ENCODE measurements around the gene GPI. TPM values are rescaled to one million over a fixed set of nuclear protein-coding genes. Genes with fewer than 3 reads are reported as not detected.
A peak's percentile ranks its signal among the peaks of the same experiment; 100 is the strongest.

The GPI gene
- total and polyA plus RNA-seq, 3 experiments from 2014 or later, result 213 to 484 (median 478) TPM

DNA sequence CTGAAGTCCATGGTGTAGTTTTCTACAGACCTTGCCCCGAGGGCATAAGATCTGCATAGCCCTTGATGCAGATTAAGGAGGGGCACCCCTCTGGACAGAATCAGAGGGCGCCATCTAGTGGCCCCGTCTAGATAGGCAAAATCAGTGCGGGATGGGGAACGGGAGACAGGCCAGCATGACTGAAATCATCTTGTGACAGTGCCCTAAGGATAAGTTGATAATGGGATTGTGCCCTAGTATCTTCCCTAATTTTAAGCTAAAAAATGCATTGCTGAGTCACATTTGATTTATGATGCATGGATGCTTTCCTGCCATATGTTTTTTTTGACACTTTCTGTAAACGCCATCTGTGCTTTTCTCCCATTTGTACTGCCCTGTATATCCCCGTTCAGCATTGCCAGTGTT is 19.0 kb upstream of the GPI start:
- no peaks in the 10 kb centered on the region for H3K27me3 Mint-ChIP-seq
- Histone ChIP-seq H3K36me3 (ENCODE audit: insufficient read depth, low read length) (peaks cover 20% of the 10 kb centered on the region), H3K4me3 (ENCODE audit: low read length) (no peak overlapping the region), H3K27ac (ENCODE audit: low read depth, low read length) (no peak overlapping the region), H3K9me3 (ENCODE audit: low read length) (no peaks in the 10 kb centered on the region), H3K27me3 (ENCODE audit: insufficient read depth, low read length, poor library complexity, severe bottlenecking) (no peaks in the 10 kb centered on the region), H3K4me1 (ENCODE audit: insufficient read depth, low read length) (peaks cover 17% of the 10 kb centered on the region)
- peak overlapping the region in 6 of 8 donors; percentile 1 to 83 (median 74) for H3K27ac Mint-ChIP-seq
- H3K4me1 Mint-ChIP-seq, result peaks cover 18 to 26% (median 22%) of the 10 kb centered on the region in 3 donors
- DNase-seq, result peak; percentile 33 to 75 (median 56)
- H3K9me3 Mint-ChIP-seq, result no peaks in the 10 kb centered on the region
- H3K4me3 Mint-ChIP-seq, result no peak overlapping the region
- CTCF ChIA-PET, result interaction anchor here (1.0 to 1.8 kb wide), 9 partner anchors 9 to 164 kb away, joined by 3 to 10 read pairs (median 5); partner anchors contain the start of gene GPI
- POLR2A ChIA-PET, result no interaction called here
- H3K36me3 Mint-ChIP-seq, result peaks cover 6 to 39% (median 19%) of the 10 kb centered on the region in 3 donors

- Mint-ChIP-seq H3K4me1 (peaks cover 29 to 40% (median 30%) of the 10 kb centered on the region in 3 donors), H3K4me3 (no peak overlapping the region), H3K27ac (no peak overlapping the region), H3K9me3 (no peaks in the 10 kb centered on the region), H3K27me3 (peaks cover 0 to 1% of the 10 kb centered on the region in 2 donors), H3K36me3 (peaks cover 6 to 26% (median 10%) of the 10 kb centered on the region in 3 donors)
- no peaks in the 10 kb centered on the region for H3K9me3 ChIP-seq (ENCODE audit: low read length)
- ChIA-PET CTCF (interaction anchor here (1.6 to 1.8 kb wide), 4 partner anchors 10 to 146 kb away, joined by 4 to 10 read pairs (median 6); partner anchors contain the start of gene GPI), POLR2A (no interaction called here)
- H3K4me3 ChIP-seq (ENCODE audit: low read length), result no peak overlapping the region
- no peak overlapping the region for H3K27ac ChIP-seq (ENCODE audit: low read depth, low read length)
- H3K4me1 ChIP-seq (ENCODE audit: insufficient read depth, low read length), result peaks cover 27% of the 10 kb centered on the region
- H3K27me3 ChIP-seq (ENCODE audit: insufficient read depth, low read length, poor library complexity, severe bottlenecking), result no peaks in the 10 kb centered on the region
- no peak for DNase-seq
- peaks cover 6% of the 10 kb centered on the region for H3K36me3 ChIP-seq (ENCODE audit: insufficient read depth, low read length)
Measured at GRCh38 chr19:34347561-34348165, 17.3 kb upstream of the GPI start.

DNA sequence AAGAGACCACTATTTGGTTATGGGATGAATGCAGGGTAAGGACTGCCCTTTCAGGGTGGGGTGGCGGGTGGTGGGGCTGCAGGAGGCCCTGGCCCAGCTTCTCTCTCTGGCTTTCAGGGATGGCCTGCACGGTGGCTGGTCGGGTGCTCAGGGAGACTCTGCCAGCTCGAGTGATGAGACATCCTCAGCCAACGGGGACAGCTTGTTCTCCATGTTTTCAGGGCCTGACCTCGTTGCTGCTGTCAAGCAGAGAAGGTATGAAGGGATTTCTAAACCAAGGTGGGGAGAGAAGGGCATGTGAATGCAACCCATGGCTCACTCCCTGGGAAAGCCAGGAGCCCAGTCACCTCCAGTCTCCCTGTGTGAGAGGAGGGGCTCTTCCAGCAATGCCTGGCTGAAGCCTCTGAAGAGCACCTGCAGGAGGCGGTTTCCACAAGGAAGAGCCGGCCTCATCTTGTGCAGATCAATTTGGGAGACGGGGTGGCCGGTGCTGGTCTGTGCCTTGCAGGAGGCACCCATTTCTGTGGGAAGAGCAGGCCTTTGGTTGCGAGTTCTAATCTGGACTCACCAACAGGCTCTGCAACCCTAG is 16.0 kb upstream of the GPI start:
- Histone ChIP-seq H3K4me1 (ENCODE audit: insufficient read depth, low read length) (peaks cover 27% of the 10 kb centered on the region), H3K36me3 (ENCODE audit: insufficient read depth, low read length) (peaks cover 8% of the 10 kb centered on the region), H3K27ac (ENCODE audit: low read depth, low read length) (no peak overlapping the region), H3K27me3 (ENCODE audit: insufficient read depth, low read length, poor library complexity, severe bottlenecking) (no peaks in the 10 kb centered on the region), H3K4me3 (ENCODE audit: low read length) (no peak overlapping the region), H3K9me3 (ENCODE audit: low read length) (no peaks in the 10 kb centered on the region)
- Mint-ChIP-seq H3K27ac (peak overlapping the region in 7 of 8 donors; percentile 2 to 95 (median 86)), H3K4me3 (no peak overlapping the region), H3K4me1 (peaks cover 29 to 40% (median 30%) of the 10 kb centered on the region in 3 donors), H3K9me3 (no peaks in the 10 kb centered on the region), H3K27me3 (peaks cover 0 to 1% of the 10 kb centered on the region in 2 donors), H3K36me3 (peaks cover 5 to 25% (median 6%) of the 10 kb centered on the region in 3 donors)
- ChIA-PET POLR2A (interaction anchor here (1.2 kb wide), 1 partner anchor 176 kb away, joined by 3 read pairs; no protein-coding TSS in a partner anchor), CTCF (no interaction called here)
- DNase-seq, result no peak

DNA sequence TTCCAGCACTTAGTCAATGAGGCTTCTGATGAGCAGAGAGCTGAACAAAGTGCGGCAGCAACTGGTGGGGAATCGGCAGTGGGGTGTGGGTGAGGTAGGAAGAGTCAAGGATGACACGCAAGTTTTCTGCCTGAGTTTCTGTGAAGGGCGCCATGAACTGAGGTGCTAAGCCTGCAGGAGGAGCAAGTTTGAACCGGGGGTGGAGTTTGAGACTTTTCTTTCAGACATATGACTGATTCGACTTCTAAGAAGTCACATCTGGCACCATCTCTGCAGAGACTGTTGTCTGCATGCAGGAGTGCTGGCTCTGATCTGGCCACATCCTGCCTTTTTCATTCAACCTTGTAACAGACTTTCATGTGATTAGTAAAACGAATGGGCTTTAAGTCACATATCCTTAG is 14.8 kb upstream of the GPI start:
- Histone ChIP-seq H3K9me3 (ENCODE audit: low read length) (no peaks in the 10 kb centered on the region), H3K27ac (ENCODE audit: low read depth, low read length) (peak overlapping the region; percentile 10), H3K4me3 (ENCODE audit: low read length) (peak overlapping the region; percentile 18), H3K36me3 (ENCODE audit: insufficient read depth, low read length) (peaks cover 8% of the 10 kb centered on the region), H3K27me3 (ENCODE audit: insufficient read depth, low read length, poor library complexity, severe bottlenecking) (no peaks in the 10 kb centered on the region), H3K4me1 (ENCODE audit: insufficient read depth, low read length) (peaks cover 27% of the 10 kb centered on the region)
- Mint-ChIP-seq H3K27ac (peak overlapping the region; percentile 77 to 95 (median 90)), H3K4me3 (peak overlapping the region; percentile 0 to 73 (median 54)), H3K27me3 (peaks cover 0 to 1% of the 10 kb centered on the region in 2 donors), H3K36me3 (peaks cover 4 to 27% (median 6%) of the 10 kb centered on the region in 3 donors), H3K9me3 (no peaks in the 10 kb centered on the region), H3K4me1 (peaks cover 30 to 40% (median 30%) of the 10 kb centered on the region in 3 donors)
- POLR2A ChIA-PET, result interaction anchor here (1.2 kb wide), 1 partner anchor 177 kb away, joined by 3 read pairs; no protein-coding TSS in a partner anchor
- peak; percentile 49 to 87 (median 85) for DNase-seq
- CTCF ChIA-PET, result no interaction called here

DNA sequence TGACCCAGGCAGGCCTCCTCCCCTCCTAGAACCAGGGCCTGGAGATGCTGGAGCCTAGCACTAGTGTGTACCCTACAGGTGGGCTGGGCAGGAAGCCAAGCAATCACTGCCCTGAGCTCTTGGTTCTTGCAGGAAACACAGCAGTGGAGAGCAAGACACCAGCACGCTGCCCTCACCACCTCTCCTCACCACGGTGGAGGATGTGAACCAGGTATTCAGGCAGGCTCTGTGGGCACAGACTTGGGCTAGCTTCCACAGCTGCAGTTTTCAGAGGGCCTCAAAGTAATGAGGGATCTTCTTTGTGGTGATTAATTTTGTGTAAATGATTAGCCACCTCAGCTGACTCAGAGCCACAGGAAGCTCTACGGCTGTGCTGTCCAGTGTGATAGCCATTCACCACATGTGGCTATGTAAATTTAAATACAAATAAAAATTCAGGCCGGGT is 13.6 kb upstream of the GPI start:
- Histone ChIP-seq H3K4me1 (ENCODE audit: insufficient read depth, low read length) (peaks cover 27% of the 10 kb centered on the region), H3K27me3 (ENCODE audit: insufficient read depth, low read length, poor library complexity, severe bottlenecking) (no peaks in the 10 kb centered on the region), H3K4me3 (ENCODE audit: low read length) (no peak overlapping the region), H3K9me3 (ENCODE audit: low read length) (no peaks in the 10 kb centered on the region), H3K27ac (ENCODE audit: low read depth, low read length) (no peak overlapping the region), H3K36me3 (ENCODE audit: insufficient read depth, low read length) (peaks cover 8% of the 10 kb centered on the region)
- Mint-ChIP-seq H3K9me3 (no peaks in the 10 kb centered on the region), H3K4me1 (peaks cover 22 to 33% (median 25%) of the 10 kb centered on the region in 3 donors), H3K27ac (peak overlapping the region; percentile 75 to 91 (median 82)), H3K36me3 (peaks cover 0 to 20% (median 0%) of the 10 kb centered on the region in 3 donors), H3K4me3 (peak overlapping the region in 6 of 7 donors; percentile 38 to 60 (median 46)), H3K27me3 (peaks cover 0 to 1% of the 10 kb centered on the region in 2 donors)
- POLR2A ChIA-PET, result interaction anchor here (0.6 kb wide), 2 partner anchors 77 to 1771 kb away, joined by 3 to 4 read pairs; partner anchors contain the start of genes PDCD5 and UBA2
- CTCF ChIA-PET, result no interaction called here
- peak in 2 of 5 donors; percentile 29 to 30 for DNase-seq

- H3K36me3 ChIP-seq (ENCODE audit: insufficient read depth, low read length), result peaks cover 3% of the 10 kb centered on the region
- H3K27me3 ChIP-seq (ENCODE audit: insufficient read depth, low read length, poor library complexity, severe bottlenecking), result no peaks in the 10 kb centered on the region
- Mint-ChIP-seq H3K4me1 (peaks cover 31 to 42% (median 33%) of the 10 kb centered on the region in 3 donors), H3K9me3 (no peaks in the 10 kb centered on the region), H3K27me3 (peaks cover 0 to 1% of the 10 kb centered on the region in 2 donors), H3K36me3 (peaks cover 0 to 20% (median 0%) of the 10 kb centered on the region in 3 donors), H3K4me3 (peak overlapping the region in 1 of 7 donors; percentile 13), H3K27ac (peak overlapping the region in 1 of 8 donors; percentile 29)
- no peak overlapping the region for H3K4me3 ChIP-seq (ENCODE audit: low read length)
- DNase-seq, result no peak
- peaks cover 31% of the 10 kb centered on the region for H3K4me1 ChIP-seq (ENCODE audit: insufficient read depth, low read length)
- CTCF ChIA-PET, result interaction anchor here (0.7 kb wide), 1 partner anchor 16 kb away, joined by 5 read pairs; no protein-coding TSS in a partner anchor
- no peaks in the 10 kb centered on the region for H3K9me3 ChIP-seq (ENCODE audit: low read length)
- H3K27ac ChIP-seq (ENCODE audit: low read depth, low read length), result no peak overlapping the region
- POLR2A ChIA-PET, result no interaction called here
Measured at GRCh38 chr19:34353546-34353945, 11.4 kb upstream of the GPI start.

DNA sequence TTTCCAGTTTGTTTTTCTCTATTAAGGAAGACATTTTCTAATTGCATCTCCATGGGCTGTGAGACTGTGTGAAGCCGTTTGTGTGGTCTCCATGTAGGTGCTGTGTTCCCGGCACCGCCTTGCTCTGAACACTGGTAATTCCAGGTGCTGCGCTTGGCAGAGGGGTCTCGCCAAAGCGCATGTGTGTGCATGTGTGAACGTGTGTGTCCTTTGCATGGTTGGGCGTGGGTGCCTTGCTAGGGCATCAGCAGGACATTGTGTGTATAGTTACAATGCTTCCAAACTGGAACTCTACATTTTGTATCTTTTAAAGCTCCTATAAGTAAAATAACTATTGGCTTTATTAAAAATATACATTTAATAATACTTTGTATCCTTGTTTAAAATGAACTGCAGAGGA is 9.8 kb upstream of the GPI start:
- H3K27me3 Mint-ChIP-seq, result peaks cover 0 to 1% of the 10 kb centered on the region in 2 donors
- Histone ChIP-seq H3K27me3 (ENCODE audit: insufficient read depth, low read length, poor library complexity, severe bottlenecking) (no peaks in the 10 kb centered on the region), H3K36me3 (ENCODE audit: insufficient read depth, low read length) (peaks cover 3% of the 10 kb centered on the region), H3K4me3 (ENCODE audit: low read length) (no peak overlapping the region), H3K9me3 (ENCODE audit: low read length) (no peaks in the 10 kb centered on the region), H3K4me1 (ENCODE audit: insufficient read depth, low read length) (peaks cover 31% of the 10 kb centered on the region), H3K27ac (ENCODE audit: low read depth, low read length) (no peak overlapping the region)
- CTCF ChIA-PET, result no interaction called here
- H3K9me3 Mint-ChIP-seq, result no peaks in the 10 kb centered on the region
- POLR2A ChIA-PET, result interaction anchor here (0.5 kb wide), 1 partner anchor 183 kb away, joined by 3 read pairs; no protein-coding TSS in a partner anchor
- no peak overlapping the region for H3K27ac Mint-ChIP-seq
- peaks cover 0 to 17% (median 0%) of the 10 kb centered on the region in 3 donors for H3K36me3 Mint-ChIP-seq
- H3K4me3 Mint-ChIP-seq, result no peak overlapping the region
- H3K4me1 Mint-ChIP-seq, result peaks cover 36 to 44% (median 38%) of the 10 kb centered on the region in 3 donors
- no peak for DNase-seq
